Neural progenitor cell (in vitro differentiated cells): ENCODE measurements around the gene GNG7.
"Not testable (repeated sequence)": the region's sequence is repeated elsewhere in the genome, so short reads cannot be mapped to it uniquely, and the experiment has no call there.

Experiments
- CTCF ChIP-seq: fragments of 200-600 bp; sonication (generic); IDR thresholded peaks from 2 replicates; pipeline ENCODE4 v1.5.1; 2017; ENCODE audit warnings: antibody characterized with exemption, mild to moderate bottlenecking
- EZH2 ChIP-seq: fragments of 200-600 bp; sonication (generic); IDR thresholded peaks from 2 replicates; pipeline ENCODE4 v1.6.1; 2017; ENCODE audit warnings: antibody characterized with exemption, mild to moderate bottlenecking, moderate library complexity
- EZH2phosphoT487 ChIP-seq: fragments of 200-600 bp; sonication (generic); IDR thresholded peaks from 2 replicates; pipeline ENCODE4 v1.6.1; 2017; ENCODE audit warnings: antibody characterized with exemption

GRCh38 chr19:2469915-2470200 lies 232.6 kb downstream of the GNG7 start:
- TF ChIP-seq CTCF, EZH2, EZH2phosphoT487: not testable (repeated sequence)
